Renal pelvis (tissue), 4 donors: ENCODE data around the gene LRRC71. TPM values are rescaled to one million over a fixed set of nuclear protein-coding genes. Genes with fewer than 3 reads are reported as not detected.

Source experiments
- DNase-seq: peaks from one replicate; pipeline ENCODE4 v3.0.0-alpha.2; 2013
- polyA plus RNA-seq, 3 donors: library from polyadenylated mRNA; unstranded; fragments of 120-200 nt; gene quantifications; one replicate each; pipeline ENCODE4 v1.2.1, GENCODE V29; 2013; ENCODE audit not compliant: insufficient read length in 3 of 3

Gene LRRC71
- polyA plus RNA-seq, 3 donors: 0.38 to 1.1 (median 0.96) TPM

GRCh38 chr1:156904187-156904959 lies 16.1 kb upstream of the LRRC71 start:
- no peak for DNase-seq

- no peak for DNase-seq
These were observed 15.3 kb upstream of the LRRC71 start for GRCh38 chr1:156905176-156905575.

- DNase-seq: no peak
These were observed 14.8 kb upstream of the LRRC71 start for GRCh38 chr1:156905651-156906050.

- no peak for DNase-seq
These were observed 14.1 kb upstream of the LRRC71 start for GRCh38 chr1:156906206-156906906.

GRCh38 chr1:156908541-156908940 lies 11.9 kb upstream of the LRRC71 start:
- no peak for DNase-seq

- DNase-seq: no peak
These were observed 11.5 kb upstream of the LRRC71 start for GRCh38 chr1:156908955-156909354.

GRCh38 chr1:156909671-156910070 lies 10.8 kb upstream of the LRRC71 start:
- no peak for DNase-seq

- DNase-seq: no peak
These were observed 10.1 kb upstream of the LRRC71 start for GRCh38 chr1:156910309-156910782.

- DNase-seq: no peak
These were observed 8.7 kb upstream of the LRRC71 start for GRCh38 chr1:156911577-156912298.

GRCh38 chr1:156912310-156912709 lies 8.1 kb upstream of the LRRC71 start:
- no peak for DNase-seq

GRCh38 chr1:156912861-156913808 lies 7.3 kb upstream of the LRRC71 start:
- DNase-seq: no peak

- no peak for DNase-seq
These were observed 6.5 kb upstream of the LRRC71 start for GRCh38 chr1:156913809-156914387.

- no peak for DNase-seq
These were observed 6.0 kb upstream of the LRRC71 start for GRCh38 chr1:156914440-156914856.

- DNase-seq: no peak
These were observed 659 bp downstream of the LRRC71 start for GRCh38 chr1:156921053-156921529.

- no peak for DNase-seq
These were observed 2.7 kb downstream of the LRRC71 start for GRCh38 chr1:156922986-156923669.

- DNase-seq: no peak
These were observed 3.4 kb downstream of the LRRC71 start for GRCh38 chr1:156923670-156924477.

GRCh38 chr1:156924478-156925153 lies 4.2 kb downstream of the LRRC71 start:
- no peak for DNase-seq

- no peak for DNase-seq
These were observed 5.0 kb downstream of the LRRC71 start for GRCh38 chr1:156925154-156926010.
